SH-SY5Y (cell line): ENCODE data around the gene SOS1.

ENCODE experiments used
- GATA2 ChIP-seq: IDR thresholded peaks from 2 replicates; pipeline ENCODE4 v1.6.1; 2011; ENCODE audit warnings: mild to moderate bottlenecking, low read depth, low read length
- GATA3 ChIP-seq: IDR thresholded peaks from 2 replicates; pipeline ENCODE4 v1.6.1; 2011; ENCODE audit warnings: low read depth, mild to moderate bottlenecking, low read length, moderate library complexity

Gene SOS1

DNA sequence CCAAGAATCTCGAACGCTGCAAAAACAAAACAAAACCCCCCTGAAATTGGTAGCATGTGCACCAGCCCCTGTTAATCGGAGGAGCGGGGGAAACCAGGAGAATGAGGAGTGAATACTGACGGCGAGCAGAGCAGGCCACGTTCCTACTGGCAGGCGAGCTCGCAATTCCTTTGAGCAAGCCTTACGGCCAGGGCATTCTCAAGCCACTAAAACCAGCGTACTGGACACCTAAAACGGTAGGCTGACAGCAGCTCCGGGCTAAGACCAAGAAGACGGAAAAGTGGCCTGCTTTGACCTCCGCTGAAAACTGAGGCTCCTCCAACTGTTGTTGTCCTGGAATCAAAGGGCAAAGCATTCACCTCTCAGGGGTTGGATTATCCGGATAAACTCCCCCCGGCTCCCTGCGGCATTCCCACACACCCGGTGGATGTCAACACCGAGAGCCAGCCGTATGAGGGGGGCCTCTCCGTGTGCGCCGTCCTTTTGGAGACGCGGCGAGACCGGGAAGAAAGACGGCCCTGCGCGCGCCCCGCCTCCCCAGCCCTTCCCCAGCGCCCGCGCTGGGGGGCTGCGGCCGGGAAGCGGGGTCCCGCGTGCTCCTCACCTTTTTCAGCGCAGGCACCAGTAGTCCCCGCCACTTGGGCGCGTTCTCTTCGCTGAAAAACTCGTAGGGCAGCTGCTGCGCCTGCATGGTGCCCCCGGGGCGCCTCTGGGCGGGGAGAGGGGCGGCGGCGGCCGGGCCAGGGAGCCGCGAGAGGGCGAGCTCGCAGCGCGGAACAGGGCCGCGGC lies 925 bp downstream of the SOS1 start:
- TF ChIP-seq GATA2 (no peak), GATA3 (no peak)

DNA sequence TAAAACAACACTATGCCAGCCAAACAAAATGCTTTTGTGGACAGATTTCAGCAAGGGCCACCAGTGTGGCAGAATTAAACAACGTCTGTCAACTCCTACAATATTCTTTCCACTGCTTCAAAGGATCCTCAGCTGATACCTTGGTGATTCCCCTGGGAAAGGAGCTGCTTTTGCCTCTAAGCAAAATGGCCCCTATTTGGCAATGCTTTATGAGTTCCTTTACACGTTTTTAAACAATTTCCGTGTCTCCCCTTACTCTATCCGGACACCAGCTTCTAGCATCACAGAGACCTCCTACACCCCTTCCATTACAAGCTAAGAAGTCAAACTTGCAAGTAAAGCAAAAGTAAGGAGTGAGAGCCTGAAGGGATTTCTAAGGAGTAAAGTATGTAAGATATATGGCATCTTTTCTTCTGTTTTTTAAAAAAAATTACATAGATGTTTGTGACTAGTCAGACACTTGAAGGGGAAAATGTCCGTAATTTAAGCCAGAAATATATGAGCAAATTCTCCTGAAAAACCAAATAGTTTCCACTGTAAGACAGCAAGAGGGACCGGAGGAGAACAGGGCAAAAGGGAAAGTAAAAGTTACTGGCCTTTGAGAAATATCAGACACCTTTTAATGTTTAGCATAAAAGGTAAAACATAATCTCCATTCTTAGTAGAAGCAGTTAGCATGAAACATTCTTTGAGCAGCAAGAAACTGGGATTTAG lies 1.9 kb downstream of the SOS1 start:
- TF ChIP-seq GATA3 (no peak), GATA2 (no peak)

DNA sequence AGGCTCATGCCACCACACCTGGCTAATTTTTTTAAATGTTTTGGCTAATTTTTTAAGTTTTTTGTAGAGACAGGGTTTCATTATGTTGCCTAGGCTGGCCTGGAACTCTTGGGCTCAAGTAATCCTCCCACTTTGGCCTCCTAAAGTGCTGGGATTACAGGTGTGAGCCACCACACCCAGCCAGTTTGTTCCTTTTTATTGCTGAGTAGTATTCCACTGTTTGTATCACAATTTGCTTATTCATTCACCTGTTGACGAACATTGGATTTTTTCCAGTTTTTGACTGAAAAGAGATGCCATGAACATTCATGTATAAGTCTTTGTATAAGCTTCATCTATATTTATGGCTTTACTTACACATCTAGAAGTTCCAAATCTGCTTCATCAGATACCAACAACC lies 5.3 kb downstream of the SOS1 start:
- no peak for TF ChIP-seq GATA3
- TF ChIP-seq GATA2 = no peak

DNA sequence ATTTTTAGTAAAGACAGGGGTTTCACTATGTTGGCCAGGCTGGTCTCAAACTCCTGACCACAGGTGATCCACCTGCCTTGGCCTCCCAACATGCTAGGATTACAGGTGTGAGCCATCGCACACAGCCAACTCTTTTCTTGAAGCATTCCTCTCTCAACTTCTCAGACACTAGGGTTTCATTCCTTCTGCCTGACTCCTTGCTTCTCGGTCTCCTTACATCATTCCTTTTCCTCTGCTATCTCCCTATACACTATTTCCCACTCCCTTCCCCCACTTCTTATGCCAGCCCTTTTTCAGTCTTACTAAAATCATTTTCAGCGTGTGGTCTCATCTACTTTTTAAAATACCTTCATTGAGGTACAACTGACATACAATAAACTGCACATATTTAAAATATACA lies 6.1 kb downstream of the SOS1 start:
- TF ChIP-seq GATA2 = no peak

DNA sequence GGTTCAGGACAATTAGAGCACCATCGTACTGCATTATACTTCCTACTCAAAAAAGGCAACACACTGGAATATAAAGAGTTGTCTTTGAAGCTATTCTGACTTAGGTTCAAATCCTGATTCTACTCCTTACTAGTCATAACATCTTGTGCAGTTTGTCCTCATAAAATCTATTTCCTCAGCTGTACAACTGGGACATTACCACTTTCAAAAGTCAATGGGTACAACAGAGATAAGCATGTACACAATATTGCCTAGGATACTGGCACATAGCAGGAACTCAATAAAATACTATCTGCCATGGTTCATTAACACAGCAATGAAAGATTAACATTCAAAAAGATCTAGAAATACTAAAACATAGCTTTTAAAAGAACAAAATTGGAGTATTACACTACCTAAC lies 11.3 kb downstream of the SOS1 start:
- TF ChIP-seq GATA3 = no peak
- TF ChIP-seq GATA2 = no peak

DNA sequence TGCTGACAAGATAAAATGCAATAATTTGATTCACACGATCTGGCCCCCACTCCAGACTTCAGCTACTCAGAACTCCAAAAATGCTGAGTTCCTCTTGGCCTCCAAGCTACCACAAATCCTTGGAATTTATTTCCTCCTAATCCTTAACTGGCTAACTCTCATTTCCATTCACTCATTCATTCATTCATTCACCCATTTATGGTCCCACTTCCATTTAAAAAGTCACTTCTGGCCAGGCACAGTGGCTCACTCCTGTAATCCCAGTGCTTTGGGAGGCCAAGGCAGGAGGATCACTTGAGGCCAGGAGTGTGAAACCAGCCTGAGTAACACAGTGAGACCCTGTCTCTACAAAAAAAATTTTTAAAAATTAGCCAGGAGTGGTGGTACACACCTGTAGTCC lies 12.5 kb downstream of the SOS1 start:
- TF ChIP-seq GATA3 (no peak), GATA2 (no peak)

DNA sequence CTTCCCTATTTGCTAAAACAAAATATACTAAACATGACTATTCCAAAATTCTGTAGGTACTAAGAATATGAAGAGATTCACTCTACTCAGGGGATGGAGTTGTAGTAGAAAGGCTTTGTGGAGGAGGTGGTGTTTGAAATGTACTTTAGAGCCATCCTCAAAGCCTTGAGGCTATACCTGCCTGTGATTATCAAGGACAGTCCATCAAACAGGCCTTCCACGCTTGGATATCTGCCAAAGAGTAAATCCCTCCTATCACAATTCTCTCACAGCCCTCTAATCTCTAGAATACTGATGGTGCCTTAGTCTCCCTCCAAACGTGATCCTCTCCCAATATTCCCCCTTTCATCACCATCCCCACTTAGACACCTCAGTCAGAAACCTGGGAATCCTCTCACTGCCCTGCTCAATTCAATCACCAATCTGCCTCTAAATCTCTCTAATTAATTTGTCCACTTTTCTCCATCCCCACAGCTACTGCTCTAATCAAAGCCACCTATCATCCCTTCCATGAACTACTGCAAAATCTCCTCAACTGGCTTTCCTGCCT lies 13.1 kb downstream of the SOS1 start:
- peak; percentile 75 for TF ChIP-seq GATA3
- peak; percentile 88 for TF ChIP-seq GATA2

DNA sequence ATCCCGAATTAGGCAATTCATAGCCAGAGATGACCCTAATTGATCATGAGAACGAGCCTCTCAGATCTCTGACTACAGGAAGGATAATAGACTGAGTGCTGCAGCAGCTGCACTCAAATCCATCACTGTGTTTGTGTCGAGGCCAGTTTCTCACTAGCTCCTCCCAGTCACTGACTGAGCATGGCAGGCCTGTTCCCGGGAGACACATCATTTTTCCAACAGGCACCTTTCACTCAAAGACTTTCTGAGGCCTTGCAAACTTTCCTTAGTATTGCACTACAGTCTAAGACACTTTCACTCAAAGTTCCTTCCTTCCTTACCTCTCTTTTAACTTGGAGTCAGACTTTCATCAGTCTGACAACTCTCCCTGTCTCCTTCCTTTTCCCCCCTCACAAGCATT lies 13.7 kb downstream of the SOS1 start:
- TF ChIP-seq GATA2 (no peak), GATA3 (no peak)

DNA sequence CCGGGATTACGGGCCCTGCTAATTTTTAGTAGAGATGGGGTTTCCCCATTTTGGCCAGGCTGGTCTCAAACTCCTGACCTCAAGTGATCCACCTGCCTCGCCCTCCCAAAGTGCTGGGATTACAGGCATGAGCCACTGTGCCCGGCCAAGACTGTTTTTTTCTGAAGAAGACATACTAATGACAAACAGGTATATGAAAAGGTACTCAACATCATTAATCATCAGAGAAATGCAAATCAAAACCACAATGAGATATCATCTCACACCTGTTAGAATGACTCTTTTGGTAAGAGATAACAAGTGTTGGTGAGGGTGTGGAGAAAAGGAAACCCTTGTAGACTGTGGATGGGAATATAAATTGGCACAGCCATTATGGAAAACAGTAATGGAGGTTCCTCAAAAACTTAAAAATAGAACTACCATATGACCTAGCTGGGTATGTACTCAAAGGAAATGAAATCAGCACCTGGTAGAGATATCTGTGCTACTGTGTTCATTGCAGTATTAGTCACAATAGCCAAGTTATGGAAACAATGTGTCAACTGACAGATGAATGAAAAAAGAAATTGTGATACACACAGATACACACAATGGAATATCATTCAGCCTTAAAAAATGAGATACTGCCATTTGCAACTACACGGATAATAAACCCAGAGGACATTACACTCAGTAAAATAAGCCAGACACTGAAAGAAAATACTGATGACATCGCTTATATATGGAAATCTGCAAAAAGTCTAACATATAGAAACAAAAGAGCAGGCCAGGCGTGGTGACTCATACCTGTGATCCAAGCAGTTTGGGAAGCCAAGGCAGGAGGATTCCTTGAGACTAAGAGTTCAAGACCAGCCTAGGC lies 20.8 kb downstream of the SOS1 start:
- TF ChIP-seq GATA3 (no peak), GATA2 (no peak)

DNA sequence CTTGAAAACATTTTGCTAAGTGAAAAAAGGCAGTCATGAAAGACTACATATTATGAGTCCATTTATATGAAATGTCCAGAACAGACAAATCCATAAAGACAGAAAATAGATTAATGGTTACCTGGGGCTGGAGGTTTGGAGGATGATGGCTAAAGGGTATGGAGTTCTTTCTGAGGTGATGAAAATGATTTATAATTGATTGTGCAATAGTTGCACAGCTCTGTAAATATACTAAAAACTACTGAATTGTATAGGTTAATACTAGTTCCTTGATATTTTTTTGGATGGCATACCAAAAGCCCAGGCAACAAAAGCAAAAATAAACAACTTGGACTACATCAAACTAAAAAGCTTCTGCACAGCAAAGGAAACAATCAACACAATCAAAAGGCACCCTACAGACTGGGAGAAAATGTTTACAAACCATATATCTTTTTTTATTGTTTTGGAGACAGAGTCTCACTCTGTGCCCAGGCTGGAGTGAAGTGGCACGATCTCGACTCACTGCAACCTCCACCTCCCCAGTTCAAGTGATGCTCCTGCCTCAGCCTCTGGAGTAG lies 21.5 kb downstream of the SOS1 start:
- TF ChIP-seq GATA3 (no peak), GATA2 (no peak)

DNA sequence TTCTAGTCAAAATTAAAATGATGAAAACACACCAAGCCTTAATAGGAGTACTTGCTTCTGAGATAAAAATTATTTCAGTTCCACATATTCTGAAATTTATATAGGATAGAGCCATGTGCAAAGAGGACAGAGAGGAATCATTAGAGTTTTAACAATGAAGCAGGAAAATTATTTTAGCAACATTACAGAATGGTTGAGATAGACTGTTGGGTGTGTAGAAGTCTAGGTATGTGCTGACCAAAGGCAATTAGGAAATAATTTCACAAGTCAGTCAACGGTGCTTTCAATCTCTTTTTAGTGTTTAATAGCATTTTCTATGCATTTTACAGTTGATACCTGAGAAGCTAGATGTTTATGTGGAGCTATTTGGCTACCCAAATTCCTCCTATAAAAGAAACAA lies 25.2 kb downstream of the SOS1 start:
- TF ChIP-seq GATA2 (no peak), GATA3 (no peak)

DNA sequence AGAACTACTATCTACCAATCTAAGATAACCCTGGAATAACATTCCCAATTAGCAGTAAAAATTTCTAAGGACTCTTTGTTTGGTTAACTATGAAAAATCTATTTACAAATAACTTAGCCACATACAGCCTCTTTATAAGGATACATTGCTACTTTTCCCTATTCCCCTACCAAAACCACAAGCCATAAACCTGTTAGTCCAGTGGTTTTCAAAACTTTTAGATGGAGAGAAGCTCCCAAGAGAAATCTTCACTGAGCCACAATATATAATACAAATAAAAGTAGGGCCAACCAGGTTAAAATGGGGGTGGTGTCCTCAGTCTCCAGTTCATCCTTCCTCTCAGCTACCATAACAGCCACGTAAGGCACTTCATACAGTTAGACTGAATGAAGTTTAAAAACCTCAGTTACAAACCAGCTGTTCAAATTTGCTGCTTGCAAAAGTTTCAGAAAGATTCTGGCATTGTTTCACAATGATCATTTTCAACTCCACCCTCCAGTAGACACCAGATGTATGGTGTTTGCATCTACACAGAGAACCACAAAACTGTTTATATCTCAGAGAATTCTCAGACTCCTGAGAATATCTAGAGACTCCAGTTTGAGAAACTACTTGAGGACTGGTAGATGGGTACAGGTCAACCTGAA lies 26.0 kb downstream of the SOS1 start:
- TF ChIP-seq GATA2 (no peak), GATA3 (no peak)

DNA sequence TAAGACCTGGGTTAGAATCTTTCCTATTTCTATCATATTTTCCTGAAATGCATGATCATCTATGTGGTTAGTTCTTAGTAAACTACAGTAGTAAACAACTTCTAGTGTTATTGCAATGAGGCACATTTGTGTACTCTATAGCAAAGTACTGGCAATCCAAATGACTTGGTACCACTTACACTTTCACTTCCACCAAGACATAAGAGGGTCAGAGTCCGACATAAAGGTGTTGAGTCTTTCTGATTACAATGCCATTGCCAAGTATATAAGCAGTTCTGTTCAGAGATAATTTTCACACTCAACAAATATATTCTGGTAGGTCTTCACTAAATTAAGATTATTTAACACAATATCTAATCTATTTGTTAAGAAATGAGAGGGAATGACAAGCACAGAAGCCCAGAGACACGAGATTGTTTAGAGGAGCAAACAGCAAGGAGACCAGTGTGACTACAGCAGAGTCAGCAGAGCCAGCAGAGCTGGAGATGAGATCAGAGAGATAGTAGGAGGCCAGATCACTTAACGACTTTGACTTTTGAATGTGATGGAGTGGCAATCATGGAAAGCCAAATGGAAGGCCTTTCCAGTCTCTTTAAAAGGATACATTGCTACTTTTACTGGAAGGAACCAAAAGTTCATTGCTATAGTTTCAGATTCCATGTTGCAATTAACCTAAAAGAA lies 27.5 kb downstream of the SOS1 start:
- TF ChIP-seq GATA3 (peak; percentile 87), GATA2 (peak; percentile 92)
